ENCODE data around the gene RFLNA.

Gene RFLNA

GRCh38 chr12:124333724-124334123 lies 38.8 kb downstream of the RFLNA start:
- no peak for DNase-seq
- Histone ChIP-seq H3K4me1 (no peaks in the 10 kb centered on the region), H3K36me3 (peaks cover 71% of the 10 kb centered on the region), H3K4me3 (ENCODE audit: low read depth, low read length) (no peak overlapping the region), H3K27me3 (no peaks in the 10 kb centered on the region), H3K9me3 (no peaks in the 10 kb centered on the region)
- TF ChIP-seq CTCF (IDR thresholded peaks at IDR 0.05; ENCODE audit: low read depth, low read length), result no peak

- TF ChIP-seq CTCF (IDR thresholded peaks at IDR 0.05; ENCODE audit: low read depth, low read length), result no peak
- Histone ChIP-seq H3K4me1 (no peaks in the 10 kb centered on the region), H3K9me3 (no peaks in the 10 kb centered on the region), H3K4me3 (ENCODE audit: low read depth, low read length) (no peak overlapping the region), H3K27me3 (no peaks in the 10 kb centered on the region), H3K36me3 (peaks cover 70% of the 10 kb centered on the region)
- no peak for DNase-seq
Measured at GRCh38 chr12:124334266-124334665, 39.4 kb downstream of the RFLNA start.

GRCh38 chr12:124334976-124335375 lies 40.1 kb downstream of the RFLNA start:
- no peaks in the 10 kb centered on the region for H3K9me3 ChIP-seq
- no peak overlapping the region for H3K4me3 ChIP-seq (ENCODE audit: low read depth, low read length)
- H3K4me1 ChIP-seq, result no peaks in the 10 kb centered on the region
- peaks cover 70% of the 10 kb centered on the region for H3K36me3 ChIP-seq
- no peaks in the 10 kb centered on the region for H3K27me3 ChIP-seq
- DNase-seq, result no peak
- no peak for TF ChIP-seq CTCF (IDR thresholded peaks at IDR 0.05; ENCODE audit: low read depth, low read length)

GRCh38 chr12:124335426-124336183 lies 40.7 kb downstream of the RFLNA start:
- Histone ChIP-seq H3K9me3 (no peaks in the 10 kb centered on the region), H3K36me3 (peaks cover 70% of the 10 kb centered on the region), H3K4me3 (ENCODE audit: low read depth, low read length) (no peak overlapping the region), H3K4me1 (no peaks in the 10 kb centered on the region), H3K27me3 (no peaks in the 10 kb centered on the region)
- TF ChIP-seq CTCF (IDR thresholded peaks at IDR 0.05; ENCODE audit: low read depth, low read length), result no peak
- DNase-seq, result no peak

- TF ChIP-seq CTCF (IDR thresholded peaks at IDR 0.05; ENCODE audit: low read depth, low read length), result no peak
- H3K27me3 ChIP-seq, result no peaks in the 10 kb centered on the region
- H3K4me1 ChIP-seq, result no peaks in the 10 kb centered on the region
- H3K36me3 ChIP-seq, result peaks cover 72% of the 10 kb centered on the region
- no peaks in the 10 kb centered on the region for H3K9me3 ChIP-seq
- no peak for DNase-seq
- H3K4me3 ChIP-seq (ENCODE audit: low read depth, low read length), result no peak overlapping the region
Measured at GRCh38 chr12:124336184-124336437, 41.2 kb downstream of the RFLNA start.

GRCh38 chr12:124336742-124337520 lies 42.0 kb downstream of the RFLNA start:
- no peaks in the 10 kb centered on the region for H3K27me3 ChIP-seq
- DNase-seq, result no peak
- no peaks in the 10 kb centered on the region for H3K4me1 ChIP-seq
- TF ChIP-seq CTCF (IDR thresholded peaks at IDR 0.05; ENCODE audit: low read depth, low read length), result no peak
- H3K9me3 ChIP-seq, result no peaks in the 10 kb centered on the region
- H3K36me3 ChIP-seq, result peaks cover 74% of the 10 kb centered on the region
- H3K4me3 ChIP-seq (ENCODE audit: low read depth, low read length), result no peak overlapping the region
